NCI-H1092 treated with DMSO at 0.1 percent for 48 hours (cell line): ENCODE data around the gene ANKRD37.

Experiments used
- DNase-seq: peaks from one replicate; lab custom pipeline; 2025; lab: John Stamatoyannopoulos, UW

ANKRD37 gene

GRCh38 chr4:185424905-185425646 is 28.4 kb downstream of the ANKRD37 start:
- no peak for DNase-seq

- peak; percentile 85 for DNase-seq
Measured at GRCh38 chr4:185425647-185426352, 29.2 kb downstream of the ANKRD37 start, which contains the start of gene UFSP2. TSS of gene UFSP2 (minus strand) at chr4:185425964. CDS start at chr4:185425868, 96 bp downstream.

- no peak for DNase-seq
Measured at GRCh38 chr4:185426960-185427688, 30.5 kb downstream of the ANKRD37 start.

GRCh38 chr4:185429660-185430059 is 33.0 kb downstream of the ANKRD37 start:
- DNase-seq = no peak

GRCh38 chr4:185435466-185435865 is 38.8 kb downstream of the ANKRD37 start:
- no peak for DNase-seq

- DNase-seq = no peak
Measured at GRCh38 chr4:185437809-185438208, 41.2 kb downstream of the ANKRD37 start.

GRCh38 chr4:185441479-185441878 is 44.8 kb downstream of the ANKRD37 start:
- DNase-seq = no peak

GRCh38 chr4:185445209-185445608 is 48.6 kb downstream of the ANKRD37 start:
- DNase-seq = no peak
